Astrocyte (in vitro differentiated cells and primary cell): ENCODE data around the gene ADARB2.

ENCODE experiments used
- CTCF ChIP-seq: IDR thresholded peaks from 2 replicates; pipeline ENCODE4 v1.5.1; 2011; ENCODE audit warnings: low read depth, mild to moderate bottlenecking, inconsistent platforms, low read length, moderate library complexity; ENCODE audit not compliant: insufficient read depth
- EZH2 ChIP-seq: IDR thresholded peaks from 2 replicates; pipeline ENCODE4 v1.6.1; 2012; ENCODE audit warnings: mild to moderate bottlenecking, low read length, inconsistent platforms; ENCODE audit not compliant: insufficient read depth

GRCh38 chr10:1451941-1452340 is 285.4 kb downstream of the ADARB2 start:
- TF ChIP-seq CTCF (no peak), EZH2 (no peak)
